ENCODE data around the gene MED28.

MED28 gene

GRCh38 chr4:17647176-17647806 lies 32.9 kb downstream of the MED28 start:
- Histone ChIP-seq H3K36me3 (ENCODE audit: control insufficient read depth in 1 of 2, insufficient read depth in 2 of 2, low read depth in 1 of 2, low read length in 2 of 2) (peaks cover 1 to 4% of the 10 kb centered on the region in 2 experiments), H3K9me3 (ENCODE audit: control insufficient read depth, low read length) (peaks cover 8% of the 10 kb centered on the region), H3K14ac (ENCODE audit: low read length in 2 of 2) (no peak overlapping the region), H3K4me2 (ENCODE audit: low read length, poor library complexity, severe bottlenecking) (no peak overlapping the region), H2AK5ac (ENCODE audit: low read length, severe bottlenecking) (no peak overlapping the region), H3K4me1 (ENCODE audit: control insufficient read depth, insufficient read depth, low read depth, low read length) (no peaks in the 10 kb centered on the region), H2AFZ (ENCODE audit: low read depth, low read length) (no peak overlapping the region), H3K18ac (ENCODE audit: low read depth in 1 of 2, low read length in 2 of 2) (no peak overlapping the region), H3K9ac (ENCODE audit: low read length) (no peak overlapping the region), H2BK5ac (ENCODE audit: low read depth, low read length, poor library complexity, severe bottlenecking) (no peak overlapping the region), H4K8ac (ENCODE audit: low read length) (no peak overlapping the region), H3K23ac (ENCODE audit: low read length in 2 of 2) (no peak overlapping the region), H3K4me3 (ENCODE audit: insufficient read depth in 1 of 2, low read depth in 1 of 2, low read length in 2 of 2) (no peak overlapping the region), H3K79me1 (replicated peaks; ENCODE audit: low read length, poor library complexity, severe bottlenecking) (no peaks in the 10 kb centered on the region), H2BK15ac (ENCODE audit: low read depth, poor library complexity, severe bottlenecking) (no peak overlapping the region), H3K4ac (ENCODE audit: low read depth in 1 of 2, low read length in 2 of 2) (no peak overlapping the region), H2BK12ac (ENCODE audit: low read length in 2 of 2) (no peak overlapping the region), H4K91ac (ENCODE audit: low read length) (no peak overlapping the region), H3K27ac (ENCODE audit: low read length, poor library complexity, severe bottlenecking) (no peak overlapping the region), H2BK120ac (ENCODE audit: low read depth, low read length) (no peak overlapping the region), H3K27me3 (ENCODE audit: control insufficient read depth in 1 of 2, insufficient read depth in 1 of 2, low read length in 2 of 2) (no peaks in the 10 kb centered on the region)
- no peak for DNase-seq
- WGBS = 84% methylated on average over 8 of the region's 9 CpGs

- Histone ChIP-seq H3K9me3 (ENCODE audit: control insufficient read depth, low read length) (peaks cover 2% of the 10 kb centered on the region), H3K23ac (ENCODE audit: low read length in 2 of 2) (no peak overlapping the region), H3K4me3 (ENCODE audit: insufficient read depth in 1 of 2, low read depth in 1 of 2, low read length in 2 of 2) (no peak overlapping the region), H3K79me1 (replicated peaks; ENCODE audit: low read length, poor library complexity, severe bottlenecking) (no peaks in the 10 kb centered on the region), H4K91ac (ENCODE audit: low read length) (no peak overlapping the region), H3K27me3 (ENCODE audit: control insufficient read depth in 1 of 2, insufficient read depth in 1 of 2, low read length in 2 of 2) (no peaks in the 10 kb centered on the region), H3K9ac (ENCODE audit: low read length) (no peak overlapping the region), H3K4ac (ENCODE audit: low read depth in 1 of 2, low read length in 2 of 2) (no peak overlapping the region), H2BK15ac (ENCODE audit: low read depth, poor library complexity, severe bottlenecking) (no peak overlapping the region), H3K14ac (ENCODE audit: low read length in 2 of 2) (no peak overlapping the region), H4K8ac (ENCODE audit: low read length) (no peak overlapping the region), H3K4me2 (ENCODE audit: low read length, poor library complexity, severe bottlenecking) (no peak overlapping the region), H2BK5ac (ENCODE audit: low read depth, low read length, poor library complexity, severe bottlenecking) (no peak overlapping the region), H3K18ac (ENCODE audit: low read depth in 1 of 2, low read length in 2 of 2) (no peak overlapping the region), H2BK12ac (ENCODE audit: low read length in 2 of 2) (no peak overlapping the region), H3K4me1 (ENCODE audit: control insufficient read depth, insufficient read depth, low read depth, low read length) (no peaks in the 10 kb centered on the region), H2AK5ac (ENCODE audit: low read length, severe bottlenecking) (no peak overlapping the region), H2AFZ (ENCODE audit: low read depth, low read length) (no peak overlapping the region), H2BK120ac (ENCODE audit: low read depth, low read length) (no peak overlapping the region), H3K27ac (ENCODE audit: low read length, poor library complexity, severe bottlenecking) (no peak overlapping the region), H3K36me3 (ENCODE audit: control insufficient read depth in 1 of 2, insufficient read depth in 2 of 2, low read depth in 1 of 2, low read length in 2 of 2) (no peaks in the 10 kb centered on the region)
- DNase-seq = no peak
- 74% methylated on average over 5 of the region's 5 CpGs for WGBS
These were observed 33.5 kb downstream of the MED28 start for GRCh38 chr4:17647927-17648326.

GRCh38 chr4:17650406-17650805 lies 36.0 kb downstream of the MED28 start:
- Histone ChIP-seq H2BK15ac (ENCODE audit: low read depth, poor library complexity, severe bottlenecking) (no peak overlapping the region), H2BK12ac (ENCODE audit: low read length in 2 of 2) (no peak overlapping the region), H4K91ac (ENCODE audit: low read length) (no peak overlapping the region), H3K4me3 (ENCODE audit: insufficient read depth in 1 of 2, low read depth in 1 of 2, low read length in 2 of 2) (no peak overlapping the region), H3K27ac (ENCODE audit: low read length, poor library complexity, severe bottlenecking) (no peak overlapping the region), H3K4ac (ENCODE audit: low read depth in 1 of 2, low read length in 2 of 2) (no peak overlapping the region), H4K8ac (ENCODE audit: low read length) (no peak overlapping the region), H2AK5ac (ENCODE audit: low read length, severe bottlenecking) (no peak overlapping the region), H3K36me3 (ENCODE audit: control insufficient read depth in 1 of 2, insufficient read depth in 2 of 2, low read depth in 1 of 2, low read length in 2 of 2) (no peaks in the 10 kb centered on the region), H3K4me1 (ENCODE audit: control insufficient read depth, insufficient read depth, low read depth, low read length) (no peaks in the 10 kb centered on the region), H2BK120ac (ENCODE audit: low read depth, low read length) (no peak overlapping the region), H3K79me1 (replicated peaks; ENCODE audit: low read length, poor library complexity, severe bottlenecking) (no peaks in the 10 kb centered on the region), H3K9ac (ENCODE audit: low read length) (no peak overlapping the region), H2AFZ (ENCODE audit: low read depth, low read length) (no peak overlapping the region), H3K4me2 (ENCODE audit: low read length, poor library complexity, severe bottlenecking) (no peak overlapping the region), H2BK5ac (ENCODE audit: low read depth, low read length, poor library complexity, severe bottlenecking) (no peak overlapping the region), H3K27me3 (ENCODE audit: control insufficient read depth in 1 of 2, insufficient read depth in 1 of 2, low read length in 2 of 2) (peaks cover 3 to 4% of the 10 kb centered on the region in 2 experiments), H3K14ac (ENCODE audit: low read length in 2 of 2) (no peak overlapping the region), H3K18ac (ENCODE audit: low read depth in 1 of 2, low read length in 2 of 2) (no peak overlapping the region), H3K9me3 (ENCODE audit: control insufficient read depth, low read length) (no peaks in the 10 kb centered on the region), H3K23ac (ENCODE audit: low read length in 2 of 2) (no peak overlapping the region)
- no peak for DNase-seq
- WGBS = 75% methylated on average over 1 of the region's 2 CpGs

DNA sequence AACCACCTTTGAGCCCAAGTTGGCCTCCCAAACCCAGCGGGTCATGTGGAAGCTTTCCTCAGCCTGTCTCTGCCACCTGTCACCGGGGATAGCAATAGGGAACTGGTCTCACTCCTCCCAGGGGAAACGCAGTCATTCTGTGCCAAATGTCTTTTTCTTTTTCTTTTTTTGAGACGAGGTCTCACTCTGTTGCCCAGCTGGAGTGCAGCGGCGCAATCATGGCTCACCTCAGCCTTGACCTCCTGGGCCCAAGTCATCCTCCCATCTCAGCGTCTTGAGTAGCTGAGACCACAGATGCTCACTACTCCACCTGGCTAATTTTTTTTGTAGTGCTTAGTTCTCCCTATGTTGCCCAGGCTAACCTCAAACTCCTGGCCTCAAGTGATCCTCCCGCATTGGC lies 40.3 kb downstream of the MED28 start:
- Histone ChIP-seq H3K27me3 (ENCODE audit: control insufficient read depth in 1 of 2, insufficient read depth in 1 of 2, low read length in 2 of 2) (peaks cover 11 to 17% of the 10 kb centered on the region in 2 experiments), H2BK120ac (ENCODE audit: low read depth, low read length) (no peak overlapping the region), H3K18ac (ENCODE audit: low read depth in 1 of 2, low read length in 2 of 2) (no peak overlapping the region), H4K8ac (ENCODE audit: low read length) (no peak overlapping the region), H2BK12ac (ENCODE audit: low read length in 2 of 2) (no peak overlapping the region), H3K9me3 (ENCODE audit: control insufficient read depth, low read length) (no peaks in the 10 kb centered on the region), H2AK5ac (ENCODE audit: low read length, severe bottlenecking) (no peak overlapping the region), H3K4me2 (ENCODE audit: low read length, poor library complexity, severe bottlenecking) (no peak overlapping the region), H3K27ac (ENCODE audit: low read length, poor library complexity, severe bottlenecking) (no peak overlapping the region), H4K91ac (ENCODE audit: low read length) (no peak overlapping the region), H2AFZ (ENCODE audit: low read depth, low read length) (no peak overlapping the region), H3K23ac (ENCODE audit: low read length in 2 of 2) (no peak overlapping the region), H3K79me1 (replicated peaks; ENCODE audit: low read length, poor library complexity, severe bottlenecking) (no peaks in the 10 kb centered on the region), H3K9ac (ENCODE audit: low read length) (no peak overlapping the region), H2BK15ac (ENCODE audit: low read depth, poor library complexity, severe bottlenecking) (no peak overlapping the region), H3K4ac (ENCODE audit: low read depth in 1 of 2, low read length in 2 of 2) (no peak overlapping the region), H3K36me3 (ENCODE audit: control insufficient read depth in 1 of 2, insufficient read depth in 2 of 2, low read depth in 1 of 2, low read length in 2 of 2) (no peaks in the 10 kb centered on the region), H3K4me3 (ENCODE audit: insufficient read depth in 1 of 2, low read depth in 1 of 2, low read length in 2 of 2) (no peak overlapping the region), H3K4me1 (ENCODE audit: control insufficient read depth, insufficient read depth, low read depth, low read length) (no peaks in the 10 kb centered on the region), H3K14ac (ENCODE audit: low read length in 2 of 2) (no peak overlapping the region), H2BK5ac (ENCODE audit: low read depth, low read length, poor library complexity, severe bottlenecking) (no peak overlapping the region)
- 77% methylated on average over 8 of the region's 8 CpGs for WGBS
- no peak for DNase-seq
